ENCODE measurements around the gene KLC3.

The KLC3 gene

DNA sequence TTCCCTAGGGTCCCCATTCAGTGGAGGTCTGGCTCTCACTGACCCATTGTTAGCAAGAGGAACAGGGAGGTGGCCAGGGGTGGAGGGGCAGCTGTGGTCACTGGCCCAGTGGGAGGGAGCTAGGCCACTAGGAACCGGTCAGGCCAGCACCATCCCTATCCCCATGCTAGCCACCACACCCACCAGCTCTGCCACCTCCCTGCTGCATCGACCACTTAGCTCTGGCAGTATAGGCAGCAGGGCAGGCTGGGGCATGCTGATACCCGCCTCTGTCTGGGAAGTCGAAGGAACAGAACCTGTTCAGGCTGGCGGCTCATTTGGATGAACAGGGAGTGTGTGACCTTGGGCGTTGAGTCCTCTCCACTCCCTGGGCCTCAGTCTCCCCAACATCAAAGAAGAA, 59.6 kb downstream of the KLC3 start:
- TF ChIP-seq, protein P1, sequence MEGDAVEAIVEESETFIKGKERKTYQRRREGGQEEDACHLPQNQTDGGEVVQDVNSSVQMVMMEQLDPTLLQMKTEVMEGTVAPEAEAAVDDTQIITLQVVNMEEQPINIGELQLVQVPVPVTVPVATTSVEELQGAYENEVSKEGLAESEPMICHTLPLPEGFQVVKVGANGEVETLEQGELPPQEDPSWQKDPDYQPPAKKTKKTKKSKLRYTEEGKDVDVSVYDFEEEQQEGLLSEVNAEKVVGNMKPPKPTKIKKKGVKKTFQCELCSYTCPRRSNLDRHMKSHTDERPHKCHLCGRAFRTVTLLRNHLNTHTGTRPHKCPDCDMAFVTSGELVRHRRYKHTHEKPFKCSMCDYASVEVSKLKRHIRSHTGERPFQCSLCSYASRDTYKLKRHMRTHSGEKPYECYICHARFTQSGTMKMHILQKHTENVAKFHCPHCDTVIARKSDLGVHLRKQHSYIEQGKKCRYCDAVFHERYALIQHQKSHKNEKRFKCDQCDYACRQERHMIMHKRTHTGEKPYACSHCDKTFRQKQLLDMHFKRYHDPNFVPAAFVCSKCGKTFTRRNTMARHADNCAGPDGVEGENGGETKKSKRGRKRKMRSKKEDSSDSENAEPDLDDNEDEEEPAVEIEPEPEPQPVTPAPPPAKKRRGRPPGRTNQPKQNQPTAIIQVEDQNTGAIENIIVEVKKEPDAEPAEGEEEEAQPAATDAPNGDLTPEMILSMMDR (conservative IDR thresholded peaks at IDR 0.05; ENCODE audit: low read depth, low read length) = no peak
- no peak overlapping the region for H3K4me2 ChIP-seq
- no peaks in the 10 kb centered on the region for H4K20me1 ChIP-seq (ENCODE audit: insufficient read depth)
- H3K27me3 ChIP-seq (ENCODE audit: insufficient read depth, low read depth) = no peaks in the 10 kb centered on the region; the same call in 1 of the 2 replicates
- H3K4me1 ChIP-seq (ENCODE audit: low read depth, poor library complexity, severe bottlenecking) = no peaks in the 10 kb centered on the region
- no peak overlapping the region for H3K27ac ChIP-seq
- H3K36me3 ChIP-seq (ENCODE audit: insufficient read depth) = no peaks in the 10 kb centered on the region
- no peaks in the 10 kb centered on the region for H3K79me2 ChIP-seq (ENCODE audit: insufficient read depth, low read depth)
- no peak overlapping the region for H2AFZ ChIP-seq (ENCODE audit: low read depth)
- H3K9ac ChIP-seq = no peak overlapping the region
- H3K4me3 ChIP-seq (IDR thresholded peaks at IDR 0.05; ENCODE audit: insufficient read depth, low read depth, low read length) = no peak overlapping the region
